ENCODE data around the gene USH1G.
"Not testable (repeated sequence)": the region's sequence is repeated elsewhere in the genome, so short reads cannot be mapped to it uniquely, and the experiment has no call there.

The USH1G gene

GRCh38 chr17:74930535-74931036 lies 7.5 kb upstream of the USH1G start:
- no peak for DNase-seq (ENCODE audit: low read depth)

- DNase-seq (ENCODE audit: low read depth): no peak
These were observed 5.7 kb upstream of the USH1G start for GRCh38 chr17:74928786-74929185.

GRCh38 chr17:74925242-74925641 lies 2.2 kb upstream of the USH1G start:
- DNase-seq (ENCODE audit: low read depth): no peak

- DNase-seq (ENCODE audit: low read depth): no peak
These were observed 1.3 kb upstream of the USH1G start, which contains the start of gene OTOP2 for GRCh38 chr17:74924250-74924948. TSS of gene OTOP2 (plus strand) at chr17:74924273. CDS start at chr17:74924633, 360 bp downstream.

GRCh38 chr17:74923538-74924249 lies 639 bp upstream of the USH1G start:
- peak; percentile 57 for DNase-seq (ENCODE audit: low read depth)

- DNase-seq (ENCODE audit: low read depth): no peak
These were observed 883 bp downstream of the USH1G start for GRCh38 chr17:74922172-74922571.

GRCh38 chr17:74921769-74922168 lies 1.3 kb downstream of the USH1G start:
- DNase-seq (ENCODE audit: low read depth): no peak

GRCh38 chr17:74921026-74921681 lies 1.9 kb downstream of the USH1G start:
- DNase-seq (ENCODE audit: low read depth): no peak

- DNase-seq (ENCODE audit: low read depth): no peak
These were observed 2.4 kb downstream of the USH1G start for GRCh38 chr17:74920642-74921025.

- no peak for DNase-seq (ENCODE audit: low read depth)
These were observed 2.8 kb downstream of the USH1G start for GRCh38 chr17:74920306-74920620.

- DNase-seq (ENCODE audit: low read depth): peak; percentile 44
These were observed 3.4 kb downstream of the USH1G start for GRCh38 chr17:74919440-74920305.

GRCh38 chr17:74918906-74919305 lies 4.1 kb downstream of the USH1G start:
- DNase-seq (ENCODE audit: low read depth): no peak

GRCh38 chr17:74917430-74917829 lies 5.6 kb downstream of the USH1G start:
- no peak for DNase-seq (ENCODE audit: low read depth)

GRCh38 chr17:74916851-74917199 lies 6.2 kb downstream of the USH1G start:
- DNase-seq (ENCODE audit: low read depth): no peak

- DNase-seq (ENCODE audit: low read depth): no peak
These were observed 6.8 kb downstream of the USH1G start for GRCh38 chr17:74916136-74916850.

GRCh38 chr17:74911423-74911822 lies 11.6 kb downstream of the USH1G start:
- not testable (repeated sequence) for DNase-seq (ENCODE audit: low read depth)

- not testable (repeated sequence) for DNase-seq (ENCODE audit: low read depth)
These were observed 14.0 kb downstream of the USH1G start for GRCh38 chr17:74909097-74909496.

GRCh38 chr17:74907012-74907411 lies 16.0 kb downstream of the USH1G start:
- DNase-seq (ENCODE audit: low read depth): no peak

GRCh38 chr17:74906214-74906793 lies 16.8 kb downstream of the USH1G start:
- DNase-seq (ENCODE audit: low read depth): not testable (repeated sequence)

GRCh38 chr17:74904687-74905409 lies 18.2 kb downstream of the USH1G start:
- no peak for DNase-seq (ENCODE audit: low read depth)

Measured in ELR (cell line).